GM19351 (cell line): ENCODE data around the gene HSBP1L1.
A peak's percentile ranks its signal among the peaks of the same experiment; 100 is the strongest.

Source experiments
- ATAC-seq: cut with Tn5 transposase; IDR thresholded peaks from one replicate; pipeline ENCODE4 v1.9.1; 2021; ENCODE audit warnings: mild to moderate bottlenecking, moderate library complexity; ENCODE audit not compliant: unreplicated experiment

HSBP1L1 gene

GRCh38 chr18:79944126-79944731, 20.2 kb upstream of the HSBP1L1 start:
- peak; percentile 44 for ATAC-seq

DNA sequence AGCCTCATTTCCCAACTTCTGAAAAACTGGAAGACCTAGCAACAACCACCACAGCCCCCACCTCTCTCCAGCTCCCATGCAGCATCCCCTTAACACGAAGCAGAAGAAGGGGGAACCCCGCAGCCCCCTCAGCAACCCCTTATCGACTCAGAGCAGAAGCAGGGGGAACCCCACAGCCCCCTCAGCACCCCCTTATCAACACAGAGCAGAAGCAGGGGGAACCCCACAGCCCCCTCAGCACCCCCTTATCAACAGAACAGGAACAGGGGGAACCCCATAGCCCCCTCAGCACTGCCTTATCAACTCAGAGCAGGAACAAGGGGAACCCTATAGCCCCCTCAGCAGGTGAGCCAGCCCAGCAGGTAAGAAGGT, 19.7 kb upstream of the HSBP1L1 start:
- no peak for ATAC-seq

DNA sequence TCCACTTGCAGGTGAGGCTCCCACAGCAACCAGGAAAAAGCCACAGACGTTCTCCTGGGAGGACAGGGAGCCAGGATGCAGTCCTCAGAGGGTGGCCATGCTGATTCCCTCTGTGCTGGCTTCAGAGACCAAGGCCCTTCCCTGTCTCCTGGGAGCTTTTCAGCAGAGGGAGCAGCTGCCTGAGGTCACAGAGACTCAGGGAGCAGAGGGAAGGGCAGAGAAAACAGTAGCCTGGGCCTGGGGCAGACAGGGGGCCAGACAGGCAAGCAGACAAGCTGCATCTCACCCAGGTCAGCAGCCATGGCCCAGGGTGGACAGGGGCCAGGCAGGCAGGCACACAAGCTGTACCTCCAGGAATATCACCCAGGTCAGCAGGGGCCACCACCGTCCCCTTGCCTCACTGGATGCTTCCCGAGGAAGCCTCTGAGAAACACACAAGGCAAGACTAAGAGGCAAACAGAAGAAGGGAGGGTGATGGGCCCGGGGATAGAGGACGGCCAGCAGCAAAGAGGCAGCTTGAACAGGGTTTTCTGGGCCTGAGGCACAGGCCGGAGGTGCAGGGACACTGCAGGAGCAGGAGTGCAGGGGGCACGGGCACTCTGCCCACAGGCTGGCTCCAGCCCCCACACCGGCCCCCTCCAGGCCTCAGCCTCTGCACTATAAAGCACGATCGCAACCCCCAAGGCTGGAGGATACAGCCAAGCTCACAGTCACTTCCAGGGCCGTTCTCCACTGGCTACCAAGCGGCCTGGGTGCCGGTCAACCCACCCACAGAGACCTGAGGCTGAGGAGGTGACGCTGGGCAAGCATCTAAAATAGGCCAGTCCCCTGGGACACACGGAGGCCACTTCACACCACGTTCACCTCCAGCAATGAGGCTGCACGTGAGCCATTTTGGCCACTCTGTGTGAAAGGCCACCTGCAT, 19.1 kb upstream of the HSBP1L1 start:
- ATAC-seq, result no peak

DNA sequence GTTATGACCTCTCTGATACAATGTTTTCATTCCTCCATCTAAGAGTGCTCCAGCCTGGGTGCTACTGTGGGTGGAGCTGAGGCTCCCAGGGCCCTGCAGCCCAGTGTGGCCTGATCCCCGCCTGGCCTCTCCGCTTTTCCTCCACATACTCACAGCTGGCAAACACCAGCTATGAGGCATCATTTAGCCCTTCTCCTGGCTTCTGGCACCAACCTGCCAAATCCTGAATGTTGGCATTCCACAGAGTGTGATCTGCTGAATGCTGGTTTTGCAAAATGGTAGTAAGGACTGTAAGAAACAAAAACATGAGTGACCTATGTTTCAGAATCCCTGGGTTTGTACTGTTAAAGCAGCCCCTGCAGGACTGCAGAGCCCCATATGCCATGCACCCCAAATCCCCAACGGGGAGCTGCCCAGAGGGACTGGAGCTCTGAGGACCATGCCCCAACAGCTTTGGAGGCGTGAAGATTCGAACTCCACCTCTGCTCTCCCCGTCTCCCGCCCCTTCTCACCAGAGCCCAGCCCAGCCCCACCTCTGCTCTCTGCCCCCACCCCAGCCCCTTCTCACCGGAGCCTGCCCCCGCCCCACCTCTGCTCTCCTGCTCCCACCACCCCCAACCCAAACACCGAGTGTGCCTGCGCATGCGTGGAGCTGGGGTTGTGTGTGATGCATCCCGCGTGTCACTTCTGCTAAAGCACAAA, 17.2 kb upstream of the HSBP1L1 start:
- ATAC-seq, result no peak

- no peak for ATAC-seq
Observed at GRCh38 chr18:79947881-79948610, 16.4 kb upstream of the HSBP1L1 start.

DNA sequence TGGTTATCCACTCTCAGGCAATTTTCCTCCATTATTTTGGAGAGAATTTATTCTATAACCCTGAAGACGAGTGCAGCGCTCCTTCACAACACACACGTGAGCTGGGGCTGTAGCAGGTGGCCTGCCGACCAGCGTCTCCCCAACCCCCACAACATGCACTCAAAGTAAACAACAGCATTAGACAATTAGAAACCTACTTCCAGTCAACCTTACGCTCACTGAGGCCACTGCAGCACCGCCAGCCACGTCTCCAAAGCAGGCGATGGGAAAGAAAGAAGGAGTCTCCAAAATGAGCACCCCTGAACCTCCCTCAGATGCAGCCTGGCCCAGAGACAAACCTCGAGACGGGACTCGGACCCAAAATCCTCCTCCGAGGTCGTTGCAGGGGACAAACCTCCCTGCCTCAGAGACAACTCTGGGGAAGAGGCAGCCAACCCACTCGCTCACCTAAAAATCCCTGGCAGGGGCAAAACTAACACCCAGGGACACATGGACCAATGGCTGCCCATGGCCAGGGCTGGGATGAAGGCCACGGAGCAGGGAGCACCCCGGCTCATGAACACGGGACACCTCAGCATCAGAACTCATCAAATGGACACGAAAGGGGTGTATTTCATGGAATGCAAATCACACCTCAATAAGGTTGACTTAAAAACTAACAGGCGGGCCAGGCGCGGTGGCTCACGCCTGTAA, 15.6 kb upstream of the HSBP1L1 start:
- no peak for ATAC-seq

DNA sequence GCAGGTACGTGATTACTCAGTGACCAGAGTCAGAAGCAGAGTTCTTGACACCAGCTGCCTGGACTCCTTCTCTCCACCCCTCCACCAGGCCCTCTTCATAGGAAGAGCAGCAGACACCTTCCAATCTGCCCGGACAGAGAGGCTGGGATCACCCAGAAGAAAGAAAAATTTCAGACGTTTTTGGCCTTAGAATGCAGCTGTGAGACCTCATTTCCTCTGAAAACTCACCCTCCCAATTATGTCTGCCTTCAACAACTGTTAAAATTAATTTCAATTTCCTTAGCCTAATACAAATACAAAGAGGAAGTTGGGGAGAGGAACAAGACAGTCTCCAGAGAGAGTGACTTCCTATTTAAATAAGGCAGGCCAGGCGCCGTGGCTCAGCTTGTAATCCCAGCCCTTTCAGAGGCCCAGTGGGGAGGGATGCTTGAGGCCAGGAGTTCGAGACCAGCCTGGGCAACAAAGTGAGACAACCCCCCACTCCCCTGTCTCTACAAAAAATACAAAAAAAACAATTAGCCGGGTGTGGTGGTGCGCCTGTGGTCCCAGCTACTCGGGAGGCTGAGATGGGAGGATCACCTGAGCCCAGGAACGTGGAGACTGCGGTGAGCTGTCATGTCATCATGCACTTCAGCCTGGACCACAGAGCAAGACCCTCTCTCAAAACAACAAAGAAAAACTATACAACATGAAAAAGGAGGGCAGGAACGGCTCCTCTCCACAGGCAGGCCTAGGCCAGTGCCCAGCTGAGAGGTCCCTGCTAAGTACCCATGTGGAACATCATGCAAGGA, 14.6 kb upstream of the HSBP1L1 start:
- no peak for ATAC-seq

GRCh38 chr18:79950515-79951341, 13.7 kb upstream of the HSBP1L1 start:
- ATAC-seq, result peak; percentile 28

DNA sequence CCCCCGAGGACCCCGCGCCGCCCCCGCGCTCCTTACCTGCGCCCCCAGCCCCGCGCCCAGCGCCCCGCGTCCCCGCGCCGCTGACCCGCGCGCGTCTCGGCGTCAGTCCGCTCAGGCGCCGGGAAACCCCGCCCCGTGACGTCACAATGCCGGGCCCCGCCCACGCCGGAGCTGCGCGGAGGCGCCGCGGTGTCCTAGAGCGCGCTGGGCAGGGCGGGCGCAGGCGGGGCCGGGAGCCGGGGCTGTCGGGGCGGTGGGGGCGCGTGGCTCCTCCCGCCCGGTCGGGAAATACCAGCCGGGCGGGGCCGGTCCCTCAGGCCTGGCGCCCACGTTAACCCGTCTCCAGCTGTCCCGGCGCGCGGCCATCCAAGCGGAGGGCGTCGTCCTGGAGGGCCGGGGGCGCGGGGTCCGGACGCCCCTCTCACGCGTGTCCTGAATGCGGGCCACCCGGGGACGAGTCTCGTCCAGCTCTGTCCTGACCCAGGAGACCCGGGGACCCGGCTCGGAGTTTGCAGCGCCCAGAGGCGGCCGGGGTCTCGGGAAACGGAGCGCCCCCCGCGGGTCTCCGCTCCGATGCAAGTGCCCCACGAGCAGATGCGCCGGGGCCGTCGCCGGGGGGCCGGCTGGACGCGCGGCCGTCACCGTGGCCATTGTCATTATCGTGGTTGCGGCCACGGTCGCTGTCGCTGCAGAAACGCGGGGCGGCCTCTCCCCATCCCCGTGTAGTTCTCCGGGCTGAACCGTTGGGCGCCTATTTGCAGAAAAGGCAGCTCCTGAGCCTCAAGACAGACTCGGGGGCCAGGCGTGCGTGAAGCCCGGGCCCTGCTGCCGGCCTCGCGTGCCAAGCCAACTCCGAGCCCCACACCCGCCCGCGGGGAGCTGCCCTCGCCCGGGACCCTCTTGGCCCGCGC, 12.6 kb upstream of the HSBP1L1 start, which contains the start of gene SLC66A2:
Gene SLC66A2 (minus strand): TSS at position 109 of the 911 bp plus-strand sequence. CDS start 727 bp downstream, outside the sequence.
- peak; percentile 73 for ATAC-seq

DNA sequence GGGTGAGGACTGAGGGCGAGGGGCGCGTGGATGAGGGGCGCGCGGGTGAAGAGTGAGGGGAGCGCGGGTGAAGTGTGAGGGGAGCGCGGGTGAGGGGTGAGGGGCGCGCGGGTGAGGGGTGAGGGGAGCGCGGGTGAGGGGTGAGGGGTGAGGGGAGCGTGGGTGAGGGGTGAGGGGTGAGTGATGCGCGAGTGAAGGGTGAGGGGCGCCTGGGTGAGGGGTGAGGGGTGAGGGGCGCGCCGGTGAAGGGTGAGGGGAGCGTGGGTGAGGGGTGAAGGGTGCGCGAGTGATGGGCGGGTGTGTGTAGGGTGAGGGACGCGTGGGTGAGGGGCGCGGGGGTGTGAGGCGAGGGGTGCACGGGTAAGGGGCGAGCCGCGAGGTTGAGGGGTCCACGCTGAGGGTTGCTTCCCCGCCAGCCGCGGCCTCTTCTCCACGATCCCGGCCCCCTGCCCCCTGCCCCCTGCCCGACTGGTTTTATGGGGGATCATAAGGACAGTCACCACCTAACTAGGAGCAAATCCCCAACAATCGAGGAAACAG, 11.9 kb upstream of the HSBP1L1 start:
- ATAC-seq, result no peak

GRCh38 chr18:79952996-79953559, 11.4 kb upstream of the HSBP1L1 start:
- no peak for ATAC-seq

GRCh38 chr18:79953971-79954651, 10.3 kb upstream of the HSBP1L1 start:
- no peak for ATAC-seq

DNA sequence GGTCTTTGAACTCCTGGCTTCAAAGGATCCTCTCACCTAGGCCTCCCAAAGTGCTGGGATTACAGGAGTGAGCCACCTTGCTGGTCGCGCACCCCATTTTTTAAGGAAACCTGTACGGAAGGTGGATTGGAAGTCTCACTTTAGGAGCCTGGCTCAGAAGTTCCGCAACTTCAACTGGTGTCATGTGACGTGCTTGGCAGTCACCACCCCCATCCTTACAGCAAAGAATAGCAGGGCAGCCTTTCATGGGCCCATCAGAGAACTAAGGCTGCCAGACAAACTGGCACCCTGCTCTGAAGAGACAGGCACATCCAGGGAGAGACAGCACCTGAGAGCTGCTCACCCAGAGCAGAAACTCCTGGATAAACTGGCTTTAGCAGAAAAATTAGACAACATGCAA, 9.7 kb upstream of the HSBP1L1 start:
- no peak for ATAC-seq

GRCh38 chr18:79955302-79956075, 9.0 kb upstream of the HSBP1L1 start:
- ATAC-seq, result no peak

GRCh38 chr18:79956276-79956675, 8.2 kb upstream of the HSBP1L1 start:
- no peak for ATAC-seq

GRCh38 chr18:79958981-79959380, 5.5 kb upstream of the HSBP1L1 start:
- no peak for ATAC-seq
